HG03354 (cell line): ENCODE data around the gene ATP8A2.
A peak's percentile ranks its signal among the peaks of the same experiment; 100 is the strongest.
"Not testable (repeated sequence)": the region's sequence is repeated elsewhere in the genome, so short reads cannot be mapped to it uniquely, and the experiment has no call there.

Experiments used
- ATAC-seq: cut with Tn5 transposase; IDR thresholded peaks from one replicate; pipeline ENCODE4 v1.9.1; 2021; ENCODE audit warnings: mild to moderate bottlenecking; ENCODE audit not compliant: unreplicated experiment, poor library complexity, severe bottlenecking

The ATP8A2 gene

DNA sequence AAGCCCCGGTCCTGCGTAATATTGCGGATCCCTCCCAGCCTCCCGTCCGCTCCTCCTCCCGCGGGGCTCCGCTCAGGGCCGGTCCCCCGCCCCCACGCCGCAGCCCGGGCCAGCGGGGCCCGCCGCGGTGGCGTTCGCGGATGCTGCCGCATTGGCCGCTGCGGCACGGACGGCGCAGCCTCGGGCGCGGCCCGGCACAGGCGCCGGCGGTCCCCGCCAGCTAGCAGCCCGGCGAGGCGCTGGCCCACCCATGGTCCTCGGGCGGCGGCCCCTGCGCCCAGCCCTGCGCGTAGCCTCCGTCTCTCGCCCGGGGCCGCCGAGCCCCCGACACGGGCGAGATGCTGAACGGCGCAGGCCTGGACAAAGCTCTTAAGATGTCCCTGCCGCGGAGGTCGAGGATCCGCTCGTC, at the start of gene ATP8A2:
ATP8A2 (plus strand) TSS at position 100 of the 409 bp plus-strand sequence; CDS start at position 339, 239 bp downstream.
- ATAC-seq, result no peak

DNA sequence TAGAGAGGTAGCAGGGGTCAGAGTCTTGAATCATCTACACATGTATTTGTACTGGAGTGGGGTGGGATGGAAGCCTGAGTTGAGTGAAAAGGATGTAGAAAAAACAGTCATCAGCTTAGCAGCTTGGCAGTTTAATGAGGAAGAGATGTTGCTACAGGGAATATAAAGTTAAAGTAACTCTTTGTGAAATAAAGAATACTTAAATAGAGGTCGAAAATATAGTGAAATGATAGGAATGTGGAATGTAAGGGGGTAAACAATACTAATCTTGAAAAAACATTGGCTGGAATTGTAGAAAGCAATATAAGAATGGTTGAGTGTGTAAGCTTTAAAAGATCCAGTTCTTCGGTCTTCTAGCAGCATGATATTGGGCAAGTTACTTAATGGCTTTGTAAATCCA, 47.7 kb upstream of the ATP8A2 start:
- no peak for ATAC-seq

DNA sequence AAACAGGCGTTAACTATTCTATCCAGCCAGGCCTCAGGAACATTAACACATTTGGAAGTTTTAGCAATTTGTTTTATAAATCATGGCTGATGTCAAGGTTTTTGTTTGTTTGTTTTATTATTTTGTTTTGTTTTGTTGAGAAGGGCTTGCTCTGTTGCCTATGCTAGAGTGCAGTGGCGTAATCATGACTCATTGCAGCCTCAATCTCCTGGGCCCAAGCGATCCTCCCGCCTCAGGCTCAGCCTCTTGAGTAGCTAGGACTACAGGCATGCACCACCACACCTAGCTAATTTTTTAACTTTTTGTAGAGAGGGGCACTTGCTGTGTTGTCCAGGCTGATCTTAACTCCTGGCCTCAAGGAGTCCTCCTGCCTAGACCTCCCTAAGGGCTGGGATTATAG, 42.1 kb upstream of the ATP8A2 start:
- no peak for ATAC-seq

DNA sequence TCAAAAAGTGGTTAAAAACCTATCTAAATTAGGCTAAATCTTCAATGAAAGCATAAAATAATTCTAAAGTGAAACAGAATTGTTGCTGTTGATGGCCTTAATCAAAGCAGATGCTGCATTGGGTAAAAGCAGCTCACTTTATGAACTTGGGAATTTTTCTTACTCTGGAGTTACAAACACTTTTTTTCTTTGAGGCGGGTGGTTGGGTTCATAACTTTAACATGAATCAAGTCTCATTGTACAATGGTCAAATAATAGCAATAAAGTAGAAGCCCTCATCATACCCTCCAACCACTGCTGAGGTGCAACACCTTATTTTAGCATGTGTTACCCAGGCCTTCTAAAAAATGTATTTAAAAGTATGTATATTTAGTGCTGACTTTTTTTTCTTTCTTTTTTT, 41.2 kb upstream of the ATP8A2 start:
- no peak for ATAC-seq

DNA sequence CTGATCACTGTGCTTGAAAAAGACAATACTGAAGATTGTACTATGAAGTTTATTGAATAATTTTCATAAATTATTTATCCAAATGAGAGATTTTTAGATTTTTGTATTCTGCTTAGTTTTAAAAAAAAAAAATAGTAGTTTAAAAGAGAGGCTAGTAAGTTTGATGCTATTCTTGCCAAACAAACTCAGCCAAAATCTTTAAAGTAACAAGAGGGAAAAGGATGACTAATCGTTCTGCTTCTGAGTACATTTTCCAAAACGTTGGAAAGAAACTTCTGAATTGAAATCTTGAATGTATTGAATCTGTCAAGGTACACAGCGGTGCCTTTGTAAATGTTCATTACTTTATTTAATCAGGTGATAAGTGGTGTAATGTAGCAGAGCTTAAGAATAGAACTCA, 35.9 kb upstream of the ATP8A2 start:
- no peak for ATAC-seq

DNA sequence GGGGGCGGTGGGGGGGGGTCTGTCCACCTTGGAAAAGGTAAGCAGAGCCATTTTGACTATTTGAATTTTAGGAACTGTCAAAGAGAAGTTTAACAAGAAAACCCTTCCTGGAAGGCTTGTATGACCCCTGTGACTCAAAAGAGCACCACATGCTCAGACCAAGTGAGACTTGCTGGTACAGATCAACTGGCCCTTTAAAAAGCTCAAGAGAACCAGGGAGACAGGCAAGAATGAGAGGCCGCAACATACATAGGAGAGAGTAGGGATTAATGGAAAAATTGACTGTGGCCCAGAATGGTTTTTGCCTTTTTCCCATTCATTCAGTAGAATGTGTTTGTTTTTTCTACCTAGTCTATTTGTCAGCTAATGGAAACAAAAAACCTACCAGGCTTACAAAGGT, 26.2 kb upstream of the ATP8A2 start:
- no peak for ATAC-seq

DNA sequence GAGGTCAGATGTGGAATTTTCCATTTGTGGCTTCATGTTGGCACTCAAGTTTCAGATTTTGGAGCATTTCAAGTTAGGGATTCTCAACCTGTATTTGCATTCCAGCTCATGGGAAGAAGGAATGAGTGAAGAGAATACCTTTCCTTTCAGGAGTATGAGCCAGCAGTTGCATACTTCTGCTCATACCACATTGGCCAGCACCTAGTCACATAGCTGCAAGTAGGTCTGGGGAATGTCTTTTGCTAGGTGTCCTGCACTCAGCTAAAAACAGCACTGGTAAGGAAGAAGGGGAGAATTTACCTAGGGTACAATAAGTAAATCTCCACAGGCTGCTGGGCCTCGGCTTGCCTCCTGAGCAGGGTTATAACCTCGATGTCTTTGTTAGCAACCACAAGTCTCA, 24.6 kb upstream of the ATP8A2 start:
- ATAC-seq, result no peak

DNA sequence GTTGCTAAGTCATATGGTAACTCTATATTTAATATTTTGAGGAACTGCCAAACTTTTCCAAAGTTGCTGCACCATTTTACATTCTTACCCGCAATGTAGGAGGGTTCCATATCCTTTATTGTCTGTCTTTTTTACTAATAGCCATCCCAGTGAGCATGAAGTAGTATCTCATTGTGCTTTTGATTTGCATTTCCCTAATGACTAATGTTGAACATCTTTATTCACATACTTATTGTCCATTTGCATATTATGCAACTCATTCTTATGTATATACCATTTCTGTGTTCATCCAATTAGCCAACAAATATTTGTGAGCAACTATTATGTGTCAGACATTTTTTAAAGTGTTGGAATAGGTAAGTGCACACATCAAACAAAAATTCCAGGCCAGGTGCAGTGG, 20.4 kb upstream of the ATP8A2 start:
- ATAC-seq, result no peak

DNA sequence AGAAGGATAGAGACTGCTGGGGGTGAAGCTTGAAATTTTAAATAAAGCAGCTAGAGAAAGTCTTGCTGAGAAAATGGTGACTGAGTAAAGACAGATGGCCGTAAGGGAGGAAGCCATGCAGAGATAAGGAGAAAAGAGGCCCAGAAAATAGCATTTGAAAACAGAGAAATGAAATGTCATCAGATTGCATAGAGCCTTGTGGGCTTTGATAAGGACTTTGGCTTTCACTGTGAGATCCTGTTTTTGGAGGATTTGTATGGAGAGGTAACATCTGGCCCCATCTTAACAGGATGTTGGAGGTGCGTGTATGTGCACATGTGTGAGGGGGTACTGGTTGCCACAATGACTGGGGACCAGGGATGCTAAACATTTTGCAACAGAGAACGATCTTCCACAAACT, 19.5 kb upstream of the ATP8A2 start:
- no peak for ATAC-seq

DNA sequence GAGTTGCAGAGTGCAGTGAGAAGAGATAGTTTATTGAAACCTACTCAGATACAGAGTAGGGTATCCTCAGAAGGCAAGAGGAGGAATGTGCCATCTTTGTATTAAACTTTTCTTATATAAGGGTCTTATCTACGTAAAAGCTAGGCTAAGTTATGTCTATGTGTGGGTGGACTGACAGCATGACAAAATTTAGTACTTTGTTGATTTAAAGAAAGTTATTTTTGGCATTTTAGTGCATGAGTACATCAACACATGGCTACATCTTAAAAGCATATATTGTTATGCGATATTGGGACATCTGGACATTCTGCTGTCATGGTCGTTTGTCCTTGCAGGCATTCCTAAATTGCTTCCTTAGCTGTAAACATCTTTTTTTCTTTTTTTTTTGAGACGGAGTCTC, 19.0 kb upstream of the ATP8A2 start:
- ATAC-seq, result no peak

DNA sequence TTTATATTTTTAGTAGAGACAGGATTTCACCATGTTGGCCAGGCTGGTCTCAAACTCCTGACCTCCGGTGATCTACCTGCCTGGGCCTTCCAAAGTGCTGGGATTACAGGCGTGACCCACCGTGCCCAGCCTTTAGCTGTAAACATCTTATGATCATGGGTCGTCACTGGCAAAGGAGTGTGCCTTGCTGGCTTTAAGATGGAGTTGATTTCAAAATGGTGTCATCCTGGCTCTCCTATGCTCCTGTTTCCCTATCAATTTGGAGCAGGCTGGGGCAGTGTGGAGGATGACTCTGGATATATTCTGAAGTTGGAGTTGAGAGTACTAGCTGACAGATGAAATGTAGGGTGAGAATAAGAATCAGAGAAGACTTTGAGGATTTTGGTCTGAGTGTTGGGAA, 18.4 kb upstream of the ATP8A2 start:
- no peak for ATAC-seq

DNA sequence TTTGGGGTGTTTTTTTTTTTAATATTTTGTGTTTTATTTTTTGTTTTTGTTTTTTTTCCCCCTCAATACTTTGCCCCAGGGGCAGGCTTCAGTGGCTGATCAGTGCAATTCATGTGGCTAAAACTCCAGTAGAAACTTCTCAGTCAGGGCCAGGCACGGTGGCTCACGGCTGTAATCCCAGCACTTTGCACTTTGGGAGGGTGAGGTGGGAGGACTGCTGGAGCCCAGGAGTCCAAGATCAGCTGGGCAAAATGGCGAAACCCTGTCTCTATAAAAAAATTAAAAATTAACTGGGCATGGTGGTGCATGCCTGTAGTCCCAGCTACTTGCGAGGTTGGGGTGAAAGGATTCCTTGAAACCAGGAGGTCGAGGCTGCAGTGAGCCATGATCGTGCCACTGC, 17.4 kb upstream of the ATP8A2 start:
- ATAC-seq, result no peak

DNA sequence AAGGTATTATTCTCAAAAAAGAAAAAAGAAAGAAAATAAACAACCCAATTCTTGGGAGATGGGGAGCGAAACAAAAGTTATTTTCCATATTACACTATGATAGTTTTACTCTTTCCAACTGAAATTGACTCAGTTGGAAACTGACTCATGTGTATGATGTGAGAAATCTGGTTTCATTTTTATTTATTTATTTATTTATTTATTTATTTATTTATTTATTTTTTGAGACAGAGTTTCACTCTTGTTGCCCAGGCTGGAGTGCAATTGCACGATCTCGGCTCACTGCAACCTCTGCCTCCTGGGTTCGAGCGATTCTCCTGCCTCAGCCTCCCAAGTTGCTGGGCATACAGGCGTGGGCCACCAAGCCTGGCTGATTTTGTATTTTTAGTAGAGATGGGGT, 11.3 kb upstream of the ATP8A2 start:
- ATAC-seq, result not testable (repeated sequence)

DNA sequence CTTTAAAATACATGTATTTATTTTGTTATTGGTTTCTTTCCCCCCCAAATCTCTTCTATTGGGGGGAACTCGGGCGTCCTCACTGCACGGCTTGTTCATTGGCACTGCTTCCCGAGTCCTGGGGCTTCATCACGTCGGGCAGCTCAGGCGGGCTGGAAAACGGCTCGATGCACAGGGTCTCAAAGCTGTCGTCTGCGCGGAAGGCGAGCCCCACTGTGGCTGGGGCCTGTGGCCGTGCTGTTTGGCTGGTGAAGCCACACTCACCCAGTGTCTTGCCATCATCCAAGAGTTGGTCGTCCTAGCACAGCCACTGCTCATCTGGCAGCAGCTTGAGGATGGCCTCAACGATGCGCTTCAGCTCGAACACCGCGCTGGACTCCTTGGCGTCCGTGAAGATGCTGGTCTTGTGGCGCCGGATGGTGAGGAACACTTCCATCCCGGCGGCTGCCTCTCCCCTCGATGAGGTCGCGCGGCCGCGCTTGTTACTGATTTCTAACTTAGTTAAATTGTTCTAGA, 6.0 kb upstream of the ATP8A2 start:
- no peak for ATAC-seq

DNA sequence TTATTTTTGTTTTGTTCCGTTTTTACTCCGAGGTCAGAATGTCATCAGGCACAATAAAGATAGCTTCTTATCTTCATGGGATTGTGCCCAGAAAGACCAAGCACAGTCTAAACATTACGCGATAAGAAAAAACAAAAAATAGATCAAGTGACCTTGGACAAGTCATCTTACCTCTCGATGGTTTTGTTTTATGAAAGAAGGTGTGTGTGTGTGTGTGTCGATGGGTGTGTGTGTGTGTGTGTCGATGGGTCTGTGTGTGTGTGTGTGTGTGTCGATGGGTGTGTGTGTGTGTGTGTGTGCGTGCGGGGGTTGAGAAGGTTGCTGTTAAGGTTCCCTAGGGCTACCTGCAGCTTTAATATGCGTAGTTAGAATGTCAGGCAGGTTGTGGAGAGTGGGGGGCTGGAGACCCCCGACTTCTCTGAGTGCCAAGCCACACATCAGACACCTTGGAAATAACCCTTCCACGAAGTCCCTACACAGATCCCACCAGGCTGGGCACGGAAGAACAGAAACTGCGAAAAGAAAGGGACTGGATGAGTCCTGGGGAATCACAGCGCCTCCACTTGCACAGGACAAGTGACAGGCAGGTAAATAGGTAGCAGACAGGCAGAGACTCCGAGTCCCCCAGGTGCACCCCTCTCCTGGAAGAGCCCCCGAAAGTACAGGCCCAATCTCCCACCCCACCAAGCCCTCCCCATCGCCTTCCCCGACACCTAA, 458 bp upstream of the ATP8A2 start:
- no peak for ATAC-seq

DNA sequence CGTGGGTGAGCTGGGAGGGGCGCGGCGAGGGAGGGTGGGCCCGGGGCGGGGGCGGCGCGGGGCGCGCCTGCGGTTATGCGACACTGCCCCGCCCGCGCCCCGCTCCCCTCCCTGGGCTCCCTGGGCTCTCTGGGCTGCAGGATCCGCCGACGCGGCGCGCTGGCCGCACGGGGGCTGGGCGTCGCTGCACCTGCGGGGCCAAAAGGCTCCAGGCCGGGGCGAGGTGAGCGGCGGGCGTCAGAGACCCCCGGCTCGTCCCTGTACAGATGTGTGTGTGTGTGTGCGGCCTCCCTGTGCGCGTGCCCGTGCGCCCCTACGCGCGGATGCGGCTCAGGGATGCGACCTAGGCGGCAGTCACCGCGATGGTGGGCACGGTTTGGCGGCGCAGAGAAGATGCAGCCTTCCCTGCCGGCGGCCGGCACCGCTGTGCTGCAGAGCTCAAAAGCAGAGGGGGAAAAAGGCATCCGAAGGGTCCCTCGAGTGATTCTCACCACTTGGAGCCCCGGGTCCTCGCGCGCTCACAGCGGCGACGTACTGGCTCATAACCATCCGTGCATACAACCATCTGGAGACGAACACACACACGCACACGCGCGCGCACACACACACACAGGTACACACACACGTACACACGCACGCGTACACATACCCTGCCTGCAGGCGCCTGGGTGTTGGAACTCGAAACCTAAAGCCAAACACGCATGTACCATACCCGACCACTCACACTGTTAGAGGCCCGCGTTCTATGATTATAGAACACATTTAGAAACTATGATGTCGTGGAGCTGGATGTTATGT, 709 bp downstream of the ATP8A2 start:
- no peak for ATAC-seq

DNA sequence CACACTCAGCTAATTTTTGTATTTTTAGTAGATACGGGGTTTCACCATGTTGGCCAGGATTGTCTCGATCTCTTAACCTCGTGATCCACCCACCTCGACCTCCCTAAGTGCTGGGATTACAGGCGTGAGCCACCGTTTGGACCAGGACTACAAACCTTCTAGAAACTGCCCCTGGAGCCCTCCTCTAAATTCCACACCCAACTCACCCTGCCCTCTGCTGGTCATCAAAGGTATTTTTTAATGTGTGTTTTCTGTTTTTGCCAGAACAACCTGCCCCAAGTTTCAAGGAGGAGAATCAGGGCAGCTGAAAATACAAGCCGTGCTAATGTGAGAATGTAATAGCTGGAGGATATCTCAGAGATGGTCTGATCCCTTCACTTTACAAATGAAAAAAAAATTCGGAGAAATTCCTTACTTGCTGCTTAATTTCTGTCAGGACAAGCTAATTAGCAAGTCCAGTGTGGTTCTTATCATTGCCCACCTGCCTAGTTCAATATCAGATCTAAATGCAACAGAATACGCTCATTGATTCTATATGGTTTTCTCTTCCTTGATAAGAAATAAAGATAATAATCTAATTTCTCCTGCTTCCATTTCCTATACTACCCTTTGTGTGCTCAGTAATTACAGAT, 4.1 kb downstream of the ATP8A2 start:
- peak; percentile 58 for ATAC-seq

DNA sequence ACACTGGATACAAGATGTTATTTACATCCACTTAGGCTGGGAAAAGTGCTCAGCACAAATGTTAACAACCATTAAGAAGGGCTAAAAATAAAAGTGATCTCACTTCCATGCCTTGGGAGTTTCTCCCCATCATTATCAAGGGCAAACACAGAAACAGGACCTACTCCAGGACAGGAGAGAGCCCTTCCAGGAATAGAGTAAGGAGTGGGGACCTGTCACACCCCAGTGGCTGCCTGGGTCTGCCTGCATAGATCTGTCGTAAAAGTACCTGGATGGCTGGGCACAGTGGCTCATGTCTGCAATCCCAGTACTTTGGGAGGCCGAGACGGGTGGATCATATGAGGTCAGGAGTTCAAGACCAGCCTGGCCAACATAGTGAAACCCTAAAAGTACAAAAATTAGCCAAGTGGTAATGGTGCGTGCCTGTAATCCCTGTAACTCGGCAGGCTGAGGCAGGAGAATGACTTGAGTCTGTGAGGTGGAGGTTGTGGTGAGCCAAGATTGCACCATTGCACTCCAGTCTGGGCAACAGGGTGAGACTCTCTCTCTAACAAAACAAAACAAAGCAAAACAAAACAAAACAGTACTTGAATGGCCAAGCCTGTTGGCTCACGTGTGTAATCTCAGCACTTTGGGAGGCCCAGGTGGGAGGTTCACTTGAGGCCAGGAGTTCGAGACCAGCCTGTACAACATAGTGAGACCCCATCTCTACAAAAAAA, 5.6 kb downstream of the ATP8A2 start:
- no peak for ATAC-seq

DNA sequence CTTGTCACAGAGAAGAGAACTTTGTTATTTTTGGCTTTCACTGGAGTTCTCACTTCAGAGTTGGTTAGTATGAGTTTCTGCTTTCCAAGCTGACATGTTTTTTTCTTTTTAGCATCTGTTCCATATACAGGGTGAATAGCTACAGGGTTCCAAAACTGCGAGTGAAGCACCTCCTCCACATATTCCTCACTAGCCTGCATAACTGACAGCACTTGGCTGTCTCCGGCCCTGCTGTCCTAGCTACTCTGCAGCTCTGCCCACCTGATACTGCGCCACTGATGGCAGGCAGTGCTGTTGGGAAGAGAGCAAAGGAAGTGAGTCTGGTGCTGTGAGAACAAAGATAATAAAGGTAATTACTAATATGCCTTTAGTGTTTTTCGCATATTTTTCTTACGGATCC, 6.8 kb downstream of the ATP8A2 start:
- no peak for ATAC-seq

DNA sequence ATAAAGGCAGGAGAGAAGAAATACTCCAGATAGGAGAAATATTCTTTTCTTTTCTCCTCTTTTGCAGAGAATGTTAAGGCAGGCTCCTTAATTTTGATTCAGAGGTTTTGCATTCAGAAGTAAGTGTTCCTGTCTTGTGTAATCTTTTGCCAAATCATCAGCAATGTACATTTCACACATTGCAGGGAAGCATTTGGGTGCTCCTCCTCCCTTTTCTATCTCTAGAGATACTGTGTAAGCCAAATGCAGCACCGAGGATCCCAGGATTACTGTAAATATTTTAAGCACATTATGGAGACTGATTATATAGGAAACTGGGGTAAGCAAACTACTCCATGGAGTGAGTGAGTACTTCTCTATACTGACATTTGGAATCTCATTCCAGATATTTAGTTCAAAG, 7.2 kb downstream of the ATP8A2 start:
- no peak for ATAC-seq
